Measurements from ENCODE around the gene SPTBN4. TPM values are rescaled to one million over a fixed set of nuclear protein-coding genes. Genes with fewer than 3 reads are reported as not detected.

Gene SPTBN4
- total RNA-seq, 2 experiments from 2014 or later = 0.47 TPM; not detected in 1

DNA sequence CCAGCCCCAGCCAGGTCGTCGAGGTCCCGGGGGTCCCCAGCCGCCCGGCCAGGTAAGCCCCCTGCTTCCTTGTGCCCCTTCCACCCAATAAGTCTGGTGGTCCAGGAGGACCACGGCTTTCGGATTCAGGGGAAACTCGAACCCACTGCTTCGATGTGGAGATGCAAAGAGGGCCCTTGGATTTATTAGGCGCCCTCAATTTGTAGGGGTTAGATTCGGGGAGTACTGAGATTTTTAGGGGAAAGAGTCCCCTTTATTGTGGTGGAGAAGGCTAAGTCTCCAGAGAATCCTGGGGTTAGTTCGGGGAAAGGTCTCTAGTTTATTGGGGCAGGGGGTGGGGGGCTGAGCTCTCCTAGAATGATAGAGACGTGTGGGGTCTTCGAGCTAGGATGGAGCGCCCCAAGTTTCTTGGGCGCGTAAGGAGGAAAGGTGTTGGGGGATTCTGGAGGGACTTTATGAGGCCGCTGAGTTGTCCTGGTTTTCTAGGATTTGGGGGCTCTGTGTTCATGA, 130.6 kb downstream of the SPTBN4 start:
- Mint-ChIP-seq H3K36me3 (ENCODE audit: low read depth) (no peaks in the 10 kb centered on the region), H3K27me3 (ENCODE audit: low read depth) (peaks cover 43% of the 10 kb centered on the region), H3K9me3 (ENCODE audit: insufficient read depth) (no peaks in the 10 kb centered on the region), H3K4me3 (no peak overlapping the region), H3K27ac (no peak overlapping the region), H3K4me1 (ENCODE audit: low read depth) (peaks cover 51% of the 10 kb centered on the region)
- CTCF ChIA-PET = interaction anchor here (1.0 to 2.6 kb wide), 3 partner anchors 37 to 68 kb away, joined by 3 to 9 read pairs (median 3); no protein-coding TSS in a partner anchor
- POLR2A ChIA-PET = no interaction called here
- DNase-seq (no peak), ATAC-seq (no peak)

DNA sequence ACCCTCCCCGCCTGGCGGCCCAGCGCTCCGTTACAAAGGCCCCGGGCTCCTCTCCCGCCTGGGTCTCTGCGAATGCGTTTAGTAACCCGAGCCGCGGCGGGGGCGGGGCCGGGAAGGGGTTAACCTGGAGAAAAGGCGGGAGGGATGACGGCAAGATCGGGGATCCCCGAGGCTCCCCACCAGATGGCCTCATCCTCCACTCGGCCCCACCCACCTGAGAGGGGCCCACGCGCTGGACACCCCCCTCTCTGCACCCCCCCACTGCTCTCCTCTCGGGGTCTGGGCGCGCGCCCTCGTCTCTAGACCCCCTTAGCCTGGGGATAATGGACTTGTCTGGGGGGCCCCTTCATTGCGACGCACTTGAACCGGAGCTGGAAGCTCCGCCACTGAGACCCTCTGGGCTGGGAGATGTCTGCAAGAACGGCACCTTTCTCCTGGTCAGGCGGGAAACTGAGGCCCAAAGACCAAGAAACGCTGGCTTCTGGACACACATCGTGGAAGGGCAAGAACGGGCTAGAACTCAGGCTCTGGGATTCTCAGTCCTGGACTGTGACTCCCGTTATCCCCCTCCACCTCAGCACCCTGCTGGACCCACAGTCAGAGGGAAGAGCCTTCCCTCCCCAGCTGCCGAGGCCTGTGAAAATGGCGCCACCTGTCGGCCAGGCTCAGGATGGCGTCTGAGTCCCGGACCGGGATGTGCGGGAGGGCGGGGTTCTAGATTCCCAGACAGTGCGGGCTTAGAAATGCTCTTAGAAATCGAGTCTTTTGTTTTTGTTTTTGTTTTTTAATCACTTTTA, 131.5 kb downstream of the SPTBN4 start:
- Mint-ChIP-seq H3K9me3 (ENCODE audit: insufficient read depth) (no peaks in the 10 kb centered on the region), H3K4me1 (ENCODE audit: low read depth) (peaks cover 60% of the 10 kb centered on the region), H3K27me3 (ENCODE audit: low read depth) (peaks cover 49% of the 10 kb centered on the region), H3K36me3 (ENCODE audit: low read depth) (no peaks in the 10 kb centered on the region), H3K4me3 (peak overlapping the region; percentile 25), H3K27ac (no peak overlapping the region)
- ChIA-PET CTCF (interaction anchor here (0.6 to 8.5 kb wide), 13 partner anchors 16 to 458 kb away, joined by 3 to 62 read pairs (median 4); partner anchors contain the start of gene BLVRB), POLR2A (interaction anchor here (2.1 kb wide), 1 partner anchor 50 kb away, joined by 7 read pairs; no protein-coding TSS in a partner anchor)
- ATAC-seq (peak; percentile 61), DNase-seq (peak; percentile 86)

DNA sequence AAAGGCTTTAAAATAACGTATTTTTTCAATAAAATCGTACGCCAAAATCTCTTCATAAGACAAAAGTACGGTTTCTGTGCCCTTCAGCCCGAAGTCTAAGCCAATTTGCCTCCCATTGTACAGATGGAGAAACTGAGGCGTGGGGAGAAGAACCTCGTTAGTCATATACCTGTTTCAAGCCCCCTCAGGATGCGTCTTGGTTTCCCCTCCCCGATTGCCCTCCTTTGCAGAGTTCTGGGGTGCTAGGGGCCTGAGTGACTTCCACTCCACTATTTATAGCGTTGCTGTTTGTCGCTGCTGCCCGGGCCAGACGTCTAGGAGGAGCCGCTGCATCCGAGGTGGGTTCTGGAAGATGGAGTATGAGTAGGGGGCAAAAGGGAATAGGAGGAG, 132.1 kb downstream of the SPTBN4 start:
- peaks cover 65% of the 10 kb centered on the region for H3K4me1 Mint-ChIP-seq (ENCODE audit: low read depth)
- POLR2A ChIA-PET = interaction anchor here (2.1 kb wide), 1 partner anchor 50 kb away, joined by 7 read pairs; no protein-coding TSS in a partner anchor
- no peaks in the 10 kb centered on the region for H3K9me3 Mint-ChIP-seq (ENCODE audit: insufficient read depth)
- peaks cover 49% of the 10 kb centered on the region for H3K27me3 Mint-ChIP-seq (ENCODE audit: low read depth)
- no peak overlapping the region for H3K27ac Mint-ChIP-seq
- ATAC-seq = no peak
- no peak for DNase-seq
- no peak overlapping the region for H3K4me3 Mint-ChIP-seq
- CTCF ChIA-PET = interaction anchor here (0.7 to 8.5 kb wide), 13 partner anchors 14 to 459 kb away, joined by 3 to 62 read pairs (median 4); partner anchors contain the start of gene BLVRB
- H3K36me3 Mint-ChIP-seq (ENCODE audit: low read depth) = no peaks in the 10 kb centered on the region

DNA sequence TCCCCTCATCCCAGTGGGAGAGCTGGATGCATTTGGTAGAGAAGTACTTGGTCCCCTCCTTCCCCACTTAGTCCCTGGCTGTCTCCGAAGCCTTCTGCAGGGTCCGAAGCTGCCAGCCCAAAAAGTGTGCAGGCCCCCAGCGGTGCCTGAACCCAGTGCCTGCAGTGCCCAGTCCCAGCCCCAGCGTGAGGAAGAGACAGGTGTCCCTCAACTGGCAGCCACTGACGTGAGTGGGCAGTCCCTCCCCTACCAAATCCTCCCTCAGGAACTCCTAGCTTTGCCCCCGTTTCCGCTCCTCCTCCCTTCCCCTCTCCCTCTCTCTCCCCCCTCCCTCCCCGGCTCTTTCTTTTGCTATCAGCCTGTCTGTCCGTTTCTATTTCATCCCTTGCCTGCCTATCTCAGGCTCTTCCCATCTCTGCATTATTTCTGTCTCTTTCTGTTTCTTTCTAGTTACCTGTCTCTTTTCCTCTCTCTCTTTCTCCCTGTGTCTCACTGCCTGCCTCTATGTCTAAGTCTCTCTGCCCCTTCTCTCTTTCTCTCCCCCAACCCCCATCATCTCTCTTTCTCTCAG, 132.6 kb downstream of the SPTBN4 start:
- ChIA-PET POLR2A (interaction anchor here (2.1 kb wide), 1 partner anchor 51 kb away, joined by 7 read pairs; no protein-coding TSS in a partner anchor), CTCF (interaction anchor here (1.0 to 8.5 kb wide), 12 partner anchors 14 to 459 kb away, joined by 3 to 62 read pairs (median 4); partner anchors contain the start of gene BLVRB)
- H3K27me3 Mint-ChIP-seq (ENCODE audit: low read depth) = peaks cover 49% of the 10 kb centered on the region
- DNase-seq (peak; percentile 46), ATAC-seq (no peak)
- H3K4me1 Mint-ChIP-seq (ENCODE audit: low read depth) = peaks cover 65% of the 10 kb centered on the region
- no peaks in the 10 kb centered on the region for H3K36me3 Mint-ChIP-seq (ENCODE audit: low read depth)
- H3K27ac Mint-ChIP-seq = no peak overlapping the region
- H3K9me3 Mint-ChIP-seq (ENCODE audit: insufficient read depth) = no peaks in the 10 kb centered on the region
- H3K4me3 Mint-ChIP-seq = peak overlapping the region; percentile 4

DNA sequence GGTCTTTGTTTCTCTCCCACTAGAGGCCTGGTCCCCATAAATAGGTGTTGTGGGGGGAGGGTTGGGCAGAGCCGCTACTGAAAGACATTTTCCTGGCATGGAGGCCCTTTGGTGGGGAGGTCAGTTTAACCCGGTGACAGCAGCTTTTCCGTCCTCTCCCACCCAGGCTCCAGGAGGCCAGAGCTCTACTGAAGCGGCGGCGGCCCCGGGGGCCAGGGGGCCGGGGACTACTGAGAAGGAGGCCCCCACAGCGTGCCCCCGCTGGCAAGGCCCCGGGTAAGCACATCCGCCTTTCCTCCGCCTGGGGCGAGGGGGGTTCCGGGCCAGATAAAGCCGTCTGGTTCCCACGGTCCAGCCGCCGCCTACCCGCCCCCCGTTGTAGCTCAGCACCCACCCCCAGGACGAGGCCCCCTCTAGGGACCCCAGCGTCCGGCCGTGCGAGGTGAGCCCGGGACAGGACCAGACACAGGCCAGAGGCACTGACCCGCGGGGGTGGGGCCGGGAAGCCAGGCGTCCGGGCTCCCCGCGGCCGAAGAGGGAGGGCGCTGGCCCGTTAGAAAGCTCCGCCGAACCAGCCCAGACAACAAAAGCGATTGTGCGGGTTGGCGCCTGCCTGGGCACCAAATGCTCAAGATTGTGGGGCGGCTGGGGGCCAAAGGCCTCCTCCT, 133.2 kb downstream of the SPTBN4 start:
- ChIA-PET CTCF (interaction anchor here (1.0 to 8.5 kb wide), 15 partner anchors 10 to 295 kb away, joined by 3 to 62 read pairs (median 4); partner anchors contain the start of gene BLVRB), POLR2A (interaction anchor here (0.6 to 2.1 kb wide), 4 partner anchors 10 to 1270 kb away, joined by 3 to 7 read pairs (median 4); no protein-coding TSS in a partner anchor)
- Mint-ChIP-seq H3K36me3 (ENCODE audit: low read depth) (no peaks in the 10 kb centered on the region), H3K27me3 (ENCODE audit: low read depth) (peaks cover 47% of the 10 kb centered on the region), H3K4me3 (peak overlapping the region; percentile 4), H3K9me3 (ENCODE audit: insufficient read depth) (no peaks in the 10 kb centered on the region), H3K4me1 (ENCODE audit: low read depth) (peaks cover 65% of the 10 kb centered on the region), H3K27ac (no peak overlapping the region)
- no peak for ATAC-seq
- DNase-seq = no peak

DNA sequence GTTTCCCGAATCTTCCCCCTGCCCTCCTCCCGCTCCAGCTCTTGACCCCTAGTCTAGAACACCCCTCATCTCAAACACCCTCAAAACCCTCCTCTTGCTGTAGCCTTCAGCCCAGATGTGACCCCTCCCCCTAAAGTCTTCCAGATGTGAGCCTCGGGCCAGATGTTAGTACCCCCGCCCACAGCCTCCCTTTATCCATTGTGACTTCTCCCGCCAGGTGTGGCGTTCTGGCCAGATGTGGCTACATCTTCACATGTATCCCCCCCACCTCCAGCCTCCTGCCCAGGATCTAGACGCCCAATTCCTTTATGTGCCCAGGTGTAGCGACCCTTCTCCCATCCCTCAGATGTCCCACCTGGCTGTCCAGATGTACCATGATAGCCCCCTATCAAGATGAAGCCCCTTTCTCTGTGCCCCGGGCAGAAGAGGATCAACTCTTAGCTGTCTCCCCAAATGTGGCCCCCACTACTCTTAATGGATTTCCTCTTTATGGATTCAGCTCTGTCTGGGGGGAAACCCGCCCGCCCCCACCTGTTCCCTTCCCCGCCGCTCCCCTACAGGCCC, 133.9 kb downstream of the SPTBN4 start:
- H3K27me3 Mint-ChIP-seq (ENCODE audit: low read depth) = peaks cover 47% of the 10 kb centered on the region
- no peaks in the 10 kb centered on the region for H3K9me3 Mint-ChIP-seq (ENCODE audit: insufficient read depth)
- H3K4me3 Mint-ChIP-seq = peak overlapping the region; percentile 49
- ChIA-PET CTCF (interaction anchor here (1.2 to 8.5 kb wide), 10 partner anchors 9 to 295 kb away, joined by 3 to 62 read pairs (median 9); partner anchors contain the start of gene BLVRB), POLR2A (interaction anchor here (0.6 to 1.5 kb wide), 3 partner anchors 10 to 1269 kb away, joined by 3 to 4 read pairs (median 3); no protein-coding TSS in a partner anchor)
- H3K27ac Mint-ChIP-seq = no peak overlapping the region
- peaks cover 68% of the 10 kb centered on the region for H3K4me1 Mint-ChIP-seq (ENCODE audit: low read depth)
- DNase-seq = no peak
- H3K36me3 Mint-ChIP-seq (ENCODE audit: low read depth) = no peaks in the 10 kb centered on the region
- ATAC-seq = no peak

DNA sequence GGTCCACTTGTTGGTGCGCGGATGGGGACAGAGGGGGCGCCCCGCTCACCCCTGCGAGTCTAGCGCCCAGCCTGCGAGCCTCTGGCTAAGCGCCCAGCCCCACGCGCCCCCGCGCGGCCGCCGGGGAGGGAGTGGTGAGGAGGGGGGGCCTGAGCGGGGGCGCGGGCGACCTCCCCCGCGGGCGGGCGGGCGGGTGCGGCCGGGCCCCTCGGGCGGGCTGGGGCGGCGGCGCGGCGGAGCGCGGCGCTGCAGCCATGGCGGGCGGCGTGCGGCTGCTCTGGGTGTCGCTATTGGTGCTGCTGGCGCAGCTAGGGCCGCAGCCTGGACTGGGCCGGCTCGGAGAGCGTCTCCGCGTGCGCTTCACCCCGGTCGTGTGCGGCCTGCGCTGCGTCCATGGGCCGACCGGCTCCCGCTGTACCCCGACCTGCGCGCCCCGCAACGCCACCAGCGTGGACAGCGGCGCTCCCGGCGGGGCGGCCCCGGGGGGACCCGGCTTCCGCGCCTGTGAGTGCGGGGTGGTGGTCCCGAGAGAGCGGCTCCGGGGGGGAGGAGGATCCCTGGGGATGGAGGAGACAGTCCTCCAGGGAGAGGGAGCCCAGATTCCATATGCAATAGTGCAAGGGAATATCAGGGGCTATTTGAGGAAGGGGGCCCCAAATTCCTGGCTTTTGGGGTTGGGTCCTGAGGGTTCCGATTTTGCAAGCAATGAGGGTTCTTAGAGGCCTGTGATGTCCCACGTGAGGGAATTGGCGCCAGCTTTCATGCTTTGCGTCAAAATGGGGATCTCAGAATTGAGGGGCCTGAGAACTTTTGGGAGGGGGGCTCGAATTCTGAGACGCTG, 134.6 kb downstream of the SPTBN4 start, which contains the start of gene LTBP4:
LTBP4 (plus strand) TSS at position 236 of the 841 bp plus-strand sequence; CDS start at position 255, 19 bp downstream.
- H3K27me3 Mint-ChIP-seq (ENCODE audit: low read depth) = peaks cover 44% of the 10 kb centered on the region
- H3K4me3 Mint-ChIP-seq = peak within 1 kb of the TSS; percentile 49
- no peaks in the 10 kb centered on the region for H3K9me3 Mint-ChIP-seq (ENCODE audit: insufficient read depth)
- ChIA-PET POLR2A (interaction anchor here (1.5 kb wide), 1 partner anchor 11 kb away, joined by 3 read pairs; no protein-coding TSS in a partner anchor), CTCF (interaction anchor here (1.2 to 8.5 kb wide), 8 partner anchors 8 to 137 kb away, joined by 3 to 62 read pairs (median 8); partner anchors contain the start of gene BLVRB)
- peaks cover 71% of the 10 kb centered on the region for H3K4me1 Mint-ChIP-seq (ENCODE audit: low read depth)
- ATAC-seq (no peak), DNase-seq (peak; percentile 44)
- H3K36me3 Mint-ChIP-seq (ENCODE audit: low read depth) = no peaks in the 10 kb centered on the region
- no peak within 1 kb of the TSS for H3K27ac Mint-ChIP-seq

DNA sequence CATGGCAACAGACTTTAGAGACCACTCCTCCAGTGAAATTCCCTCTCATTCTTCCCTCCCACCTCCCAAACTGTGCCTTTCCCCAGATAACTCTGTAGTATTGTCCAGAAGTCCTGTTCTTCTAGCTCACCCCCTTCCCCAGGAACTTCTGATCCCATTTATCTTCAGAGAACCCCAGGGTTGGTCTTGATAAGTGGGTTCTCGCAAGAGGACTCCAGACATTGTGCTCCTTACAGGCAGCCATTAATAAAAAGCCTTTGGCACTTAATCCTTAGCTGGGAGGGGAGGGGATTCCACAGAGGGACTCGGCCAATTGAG, 136.2 kb downstream of the SPTBN4 start:
- Mint-ChIP-seq H3K36me3 (ENCODE audit: low read depth) (no peaks in the 10 kb centered on the region), H3K4me3 (no peak overlapping the region), H3K9me3 (ENCODE audit: insufficient read depth) (no peaks in the 10 kb centered on the region), H3K27me3 (ENCODE audit: low read depth) (peaks cover 36% of the 10 kb centered on the region), H3K4me1 (ENCODE audit: low read depth) (peaks cover 80% of the 10 kb centered on the region), H3K27ac (no peak overlapping the region)
- ATAC-seq (no peak), DNase-seq (no peak)
- ChIA-PET POLR2A (interaction anchor here (0.6 to 4.0 kb wide), 2 partner anchors 12 to 825 kb away, joined by 3 to 33 read pairs; no protein-coding TSS in a partner anchor), CTCF (interaction anchor here (1.0 to 8.5 kb wide), 18 partner anchors 8 to 462 kb away, joined by 3 to 62 read pairs (median 8); partner anchors contain the start of genes ACTMAP, BLVRB and SNRPA)

DNA sequence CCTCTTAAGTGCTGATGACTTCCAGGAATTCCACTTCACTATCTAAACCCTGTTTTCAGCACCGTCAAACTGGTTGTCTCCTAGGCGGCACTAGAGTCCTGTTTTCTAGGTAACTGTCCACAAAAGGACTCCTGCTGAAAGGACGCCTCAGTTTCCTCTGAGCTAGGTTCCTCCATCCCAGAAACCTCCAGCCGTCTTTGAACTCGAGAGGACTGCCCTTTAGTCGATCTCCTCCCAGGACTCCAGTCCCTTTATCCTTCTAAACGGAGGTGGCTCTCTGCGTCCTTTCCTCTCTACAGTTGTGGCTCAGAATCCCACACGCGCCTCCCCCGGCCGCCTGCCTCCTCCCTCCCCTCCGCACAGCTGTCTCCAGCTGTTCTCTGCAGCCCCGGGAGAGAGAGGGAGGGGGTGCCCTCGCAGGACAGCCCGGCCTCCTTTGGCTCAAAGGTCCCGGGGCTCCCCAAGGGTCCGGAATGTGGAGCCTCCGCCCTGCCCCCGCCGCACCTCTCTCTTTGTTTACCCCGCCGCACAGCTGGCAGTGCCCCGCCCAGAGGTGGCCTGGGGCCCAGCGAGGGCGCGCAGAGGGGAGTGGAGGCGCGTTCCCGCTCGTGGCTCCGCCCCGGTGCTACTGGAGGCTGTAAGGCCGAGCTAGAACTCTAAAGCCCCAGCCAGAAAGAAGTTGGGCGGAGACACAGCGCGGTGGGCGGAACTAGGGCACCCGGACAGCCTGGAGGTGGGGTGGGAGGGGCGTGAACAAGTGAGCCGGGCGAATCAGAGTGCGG, 136.8 kb downstream of the SPTBN4 start:
- peak overlapping the region; percentile 80 for H3K4me3 Mint-ChIP-seq
- POLR2A ChIA-PET = interaction anchor here (0.7 to 4.0 kb wide), 2 partner anchors 11 to 25 kb away, joined by 3 to 33 read pairs; no protein-coding TSS in a partner anchor
- H3K9me3 Mint-ChIP-seq (ENCODE audit: insufficient read depth) = no peaks in the 10 kb centered on the region
- peaks cover 33% of the 10 kb centered on the region for H3K27me3 Mint-ChIP-seq (ENCODE audit: low read depth)
- CTCF ChIA-PET = interaction anchor here (0.8 to 8.5 kb wide), 19 partner anchors 8 to 462 kb away, joined by 3 to 62 read pairs (median 6); partner anchors contain the start of genes ACTMAP, BLVRB and SNRPA
- ATAC-seq (peak; percentile 79), DNase-seq (peak; percentile 99)
- no peaks in the 10 kb centered on the region for H3K36me3 Mint-ChIP-seq (ENCODE audit: low read depth)
- peak overlapping the region; percentile 92 for H3K27ac Mint-ChIP-seq
- H3K4me1 Mint-ChIP-seq (ENCODE audit: low read depth) = peaks cover 78% of the 10 kb centered on the region
